Cardiac muscle cell (in vitro differentiated cells and primary cell): ENCODE measurements around the gene MYBPH. TPM values are rescaled to one million over a fixed set of nuclear protein-coding genes. Genes with fewer than 3 reads are reported as not detected.

Experiments
- DNase-seq, 2 donors: peaks; one replicate each; pipeline versions ENCODE4 v3.0.0 to v3.0.0-alpha.2; 2010 to 2017; ENCODE audit warnings: low read depth in 1 of 2, low spot score in 1 of 2
- H3K27ac ChIP-seq: fragments of 200-600 bp; sonication (generic); 2 replicates; pipeline ENCODE4 v1.5.1; 2016
- H3K27me3 ChIP-seq: fragments of 200-600 bp; sonication (generic); 2 replicates; pipeline ENCODE4 v1.6.0; 2016; ENCODE audit warnings: control low read depth
- H3K36me3 ChIP-seq: fragments of 200-600 bp; sonication (generic); 2 replicates; pipeline ENCODE4 v1.5.1; 2016; ENCODE audit warnings: control low read depth
- H3K4me1 ChIP-seq: fragments of 200-600 bp; sonication (generic); 2 replicates; pipeline ENCODE4 v1.8.1; 2017; ENCODE audit warnings: low read depth, mild to moderate bottlenecking, mixed run types
- H3K4me3 ChIP-seq: fragments of 200-600 bp; sonication (generic); 2 replicates; pipeline ENCODE4 v1.5.1; 2016; ENCODE audit warnings: mild to moderate bottlenecking
- H3K9me3 ChIP-seq: fragments of 200-600 bp; sonication (generic); 2 replicates; pipeline ENCODE4 v1.5.1; 2017; ENCODE audit warnings: low read depth, mild to moderate bottlenecking, control low read depth
- CTCF ChIP-seq: IDR thresholded peaks from 2 replicates; pipeline ENCODE4 v1.5.1; 2012; ENCODE audit warnings: low read depth, mild to moderate bottlenecking, low read length
- polyA plus RNA-seq: library from polyadenylated mRNA; unstranded; fragments of >200 nt; fragmentation: Nextera tagmentation; extraction: Ambion mirVana; gene quantifications from 2 replicates; pipeline ENCODE4 v1.2.1, GENCODE V29; 2016
- total RNA-seq: library from RNA; depleted of rRNA; stranded (reverse); fragments of >200 nt; gene quantifications from 2 replicates; pipeline ENCODE4 v1.2.3, GENCODE V29; 2016

Gene MYBPH
- total and polyA plus RNA-seq, 2 experiments from 2014 or later = 1.4 to 2.1 TPM

DNA sequence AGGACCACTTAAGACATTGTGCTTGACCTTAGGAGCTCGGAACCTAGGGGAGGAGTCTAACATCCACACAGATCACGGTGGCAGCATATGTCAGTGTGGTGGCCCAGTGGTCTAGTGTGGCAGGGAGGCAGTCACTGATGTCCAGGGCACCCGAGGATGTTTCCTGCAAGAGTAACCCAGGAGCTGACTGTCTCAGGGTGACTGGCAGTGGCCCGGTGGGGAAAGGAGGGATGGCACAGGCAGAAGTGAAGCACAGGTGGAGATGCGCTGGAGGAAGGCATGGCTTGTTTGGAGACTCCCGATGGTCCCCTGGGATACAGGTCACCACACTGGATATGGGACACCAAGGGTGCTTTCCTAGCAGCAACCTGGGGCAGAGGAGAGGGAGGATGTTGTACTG lies 37.5 kb upstream of the MYBPH start:
- TF ChIP-seq CTCF = no peak
- H3K27ac ChIP-seq = no peak overlapping the region
- no peaks in the 10 kb centered on the region for H3K9me3 ChIP-seq
- no peaks in the 10 kb centered on the region for H3K4me1 ChIP-seq
- H3K36me3 ChIP-seq = no peaks in the 10 kb centered on the region
- no peak for DNase-seq
- H3K4me3 ChIP-seq = no peak overlapping the region
- H3K27me3 ChIP-seq = no peaks in the 10 kb centered on the region

DNA sequence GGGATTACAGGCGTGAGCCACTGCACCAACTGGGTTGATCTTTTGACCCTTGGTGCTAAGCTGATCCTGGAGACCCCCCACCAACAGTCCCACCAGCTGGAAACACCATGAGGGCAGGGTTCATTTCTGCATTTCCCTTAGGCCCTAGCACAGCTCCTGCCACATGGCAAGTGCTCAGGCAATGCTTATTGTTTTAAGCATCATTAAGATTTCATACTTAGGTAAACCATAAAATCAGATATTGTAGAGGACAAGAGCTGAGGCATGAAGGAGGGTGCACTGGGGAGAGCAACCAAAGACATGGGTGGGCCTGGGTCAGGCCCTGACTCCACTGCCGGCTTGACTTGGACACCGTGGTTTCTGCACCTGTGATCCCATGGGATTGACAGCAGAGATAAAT lies 36.2 kb upstream of the MYBPH start:
- H3K27me3 ChIP-seq = no peaks in the 10 kb centered on the region
- no peak for DNase-seq

GRCh38 chr1:203210988-203211387 lies 35.4 kb upstream of the MYBPH start:
- Histone ChIP-seq H3K9me3 (no peaks in the 10 kb centered on the region), H3K27me3 (no peaks in the 10 kb centered on the region), H3K4me3 (no peak overlapping the region), H3K27ac (no peak overlapping the region), H3K4me1 (no peaks in the 10 kb centered on the region), H3K36me3 (no peaks in the 10 kb centered on the region)
- no peak for TF ChIP-seq CTCF
- no peak for DNase-seq

More for the DNA sequence above, 36.2 kb upstream of the MYBPH start:
- H3K36me3 ChIP-seq = no peaks in the 10 kb centered on the region
- H3K4me3 ChIP-seq = no peak overlapping the region
- H3K27ac ChIP-seq = no peak overlapping the region
- no peak for TF ChIP-seq CTCF
- H3K4me1 ChIP-seq = no peaks in the 10 kb centered on the region
- no peaks in the 10 kb centered on the region for H3K9me3 ChIP-seq

- H3K27me3 ChIP-seq = no peaks in the 10 kb centered on the region
- no peak overlapping the region for H3K27ac ChIP-seq
- no peak for TF ChIP-seq CTCF
- no peak overlapping the region for H3K4me3 ChIP-seq
- H3K9me3 ChIP-seq = no peaks in the 10 kb centered on the region
- H3K4me1 ChIP-seq = no peaks in the 10 kb centered on the region
- no peak for DNase-seq
- H3K36me3 ChIP-seq = no peaks in the 10 kb centered on the region
These were observed 34.7 kb upstream of the MYBPH start for GRCh38 chr1:203210350-203210749.

GRCh38 chr1:203208181-203208580 lies 32.6 kb upstream of the MYBPH start:
- peaks cover under 1% of the 10 kb centered on the region for H3K27me3 ChIP-seq
- no peak for TF ChIP-seq CTCF
- no peaks in the 10 kb centered on the region for H3K9me3 ChIP-seq
- no peak for DNase-seq
- H3K4me3 ChIP-seq = no peak overlapping the region
- H3K4me1 ChIP-seq = no peaks in the 10 kb centered on the region
- no peaks in the 10 kb centered on the region for H3K36me3 ChIP-seq
- H3K27ac ChIP-seq = no peak overlapping the region

DNA sequence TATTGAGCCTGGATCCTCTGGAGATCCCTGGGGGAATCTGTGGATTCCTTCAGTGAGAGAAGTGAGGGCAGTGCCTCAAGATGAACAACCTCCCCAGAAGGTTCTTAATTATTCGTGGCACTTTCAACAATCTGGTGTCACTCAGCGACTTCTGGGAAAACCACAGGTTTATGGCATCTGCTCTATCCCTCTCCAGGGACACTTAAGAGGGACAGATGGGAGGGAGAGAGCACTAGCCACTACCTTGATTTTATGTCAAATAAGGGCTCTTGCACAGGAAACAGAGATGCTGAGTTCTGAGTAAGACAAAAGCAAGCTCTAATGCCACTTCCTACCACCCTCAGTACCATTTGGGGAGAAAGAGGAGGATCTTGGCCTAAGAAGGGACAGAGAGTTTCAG lies 32.1 kb upstream of the MYBPH start:
- Histone ChIP-seq H3K36me3 (no peaks in the 10 kb centered on the region), H3K27me3 (peaks cover 3% of the 10 kb centered on the region), H3K9me3 (no peaks in the 10 kb centered on the region), H3K27ac (no peak overlapping the region), H3K4me3 (no peak overlapping the region), H3K4me1 (no peaks in the 10 kb centered on the region)
- no peak for TF ChIP-seq CTCF
- no peak for DNase-seq
